T-cell (primary cell): ENCODE measurements around the gene PRX. TPM values are rescaled to one million over a fixed set of nuclear protein-coding genes. Genes with fewer than 3 reads are reported as not detected.
"Not testable (repeated sequence)": the region's sequence is repeated elsewhere in the genome, so short reads cannot be mapped to it uniquely, and the experiment has no call there.

Source experiments
- ATAC-seq, 4 experiments: fragments of 200-7000 bp in 3 of 4; fragments of 150-1000 bp in 1 of 4; cut with Tn5 transposase; replicated peaks in 1 of 4; 1 replicate in 3 of 4; 2 replicates in 1 of 4; pipeline ENCODE4 v1.10.0; 2021; ENCODE audit warnings: moderate library complexity in 3 of 4, mild to moderate bottlenecking in 2 of 4, moderate number of reproducible peaks in 1 of 4
- CTCF ChIA-PET, 2 donors: fragments of 300-600 bp; sonication (Branson Sonifier 250); formaldehyde crosslinking; loops; one replicate each; lab custom pipeline; 2022; ENCODE audit warnings: antibody characterized with exemption in 2 of 2; lab: Charles Lee
- POLR2A ChIA-PET, 2 donors: fragments of 300-600 bp; sonication (Branson Sonifier 250); formaldehyde crosslinking; loops; one replicate each; lab custom pipeline; 2022; ENCODE audit warnings: antibody characterized with exemption in 2 of 2; lab: Charles Lee
- DNase-seq, 35 experiments: peaks; one replicate each; pipeline versions ENCODE4 v3.0.0 to v3.0.0-alpha.2; 2013 to 2023
- H3K27ac ChIP-seq: one replicate; pipeline ENCODE4 v1.5.1; 2013; ENCODE audit warnings: low read length
- H3K27me3 ChIP-seq, 2 experiments: replicated peaks in 1 of 2; 1 replicate in 1 of 2; 2 replicates in 1 of 2; pipeline versions ENCODE4 v1.6.1 to v1.7.0; 2013; ENCODE audit warnings: low read length in 1 of 2, mixed read lengths in 1 of 2; ENCODE audit not compliant: control insufficient read depth in 2 of 2, insufficient read depth in 2 of 2; ENCODE audit errors: extremely low read depth in 1 of 2
- H3K36me3 ChIP-seq, 2 donors: 1 replicate in 1 of 2; 2 replicates in 1 of 2; pipeline versions ENCODE4 v1.6.1 to v1.7.0; 2013; ENCODE audit warnings: low read length in 1 of 2; ENCODE audit not compliant: control insufficient read depth in 2 of 2, insufficient read depth in 1 of 2; ENCODE audit errors: extremely low read depth in 1 of 2
- H3K4me1 ChIP-seq, 2 experiments: 1 replicate in 1 of 2; 2 replicates in 1 of 2; pipeline versions ENCODE4 v1.6.1 to v1.7.0; 2013; ENCODE audit warnings: low read length in 2 of 2, mixed read lengths in 1 of 2; ENCODE audit not compliant: insufficient read depth in 2 of 2, control insufficient read depth in 1 of 2; ENCODE audit errors: extremely low read depth in 1 of 2
- H3K4me3 ChIP-seq, 2 donors: 1 replicate in 1 of 2; 2 replicates in 1 of 2; pipeline versions ENCODE4 v1.5.1 to v1.7.0; 2013; ENCODE audit warnings: mild to moderate bottlenecking in 2 of 2, low read length in 1 of 2, moderate library complexity in 1 of 2; ENCODE audit not compliant: control insufficient read depth in 1 of 2; ENCODE audit errors: extremely low read depth in 1 of 2
- H3K9me3 ChIP-seq: 2 replicates; pipeline ENCODE4 v1.7.0; 2013
- H3K27ac Mint-ChIP-seq, 2 donors: one replicate each; pipeline ENCODE4 v1.8.0; 2020 to 2021; ENCODE audit warnings: mild to moderate bottlenecking in 2 of 2, mixed read lengths in 2 of 2
- H3K27me3 Mint-ChIP-seq, 2 donors: one replicate each; pipeline ENCODE4 v1.8.0; 2021 to 2022; ENCODE audit warnings: mixed read lengths in 2 of 2
- H3K36me3 Mint-ChIP-seq: one replicate; pipeline ENCODE4 v1.8.0; 2021; ENCODE audit warnings: mixed read lengths
- H3K4me1 Mint-ChIP-seq, 3 donors: one replicate each; pipeline ENCODE4 v1.8.0; 2020 to 2022; ENCODE audit warnings: mixed read lengths in 3 of 3, mild to moderate bottlenecking in 1 of 3
- H3K4me3 Mint-ChIP-seq, 3 donors: one replicate each; pipeline ENCODE4 v1.8.0; 2020 to 2022; ENCODE audit warnings: mild to moderate bottlenecking in 3 of 3, mixed read lengths in 3 of 3, moderate library complexity in 3 of 3
- H3K9me3 Mint-ChIP-seq, 3 donors: one replicate each; pipeline ENCODE4 v1.8.0; 2020 to 2022; ENCODE audit warnings: mixed read lengths in 3 of 3
- WGBS: methylation state at CpG from one replicate; pipeline ENCODE4 v1.1.5; 2013; ENCODE audit warnings: missing lambda C conversion rate; ENCODE audit not compliant: insufficient coverage; 5-methylcytosine and 5-hydroxymethylcytosine counted together
- total RNA-seq, 35 experiments: library from RNA in 6 of 35; stranded (reverse) in 6 of 35; fragments of 120-200 nt in 1 of 35; gene quantifications; one replicate each; pipeline versions ENCODE4 v1.2.1 to v1.2.4 and lab custom pipeline; 2013 to 2026

PRX gene
- total RNA-seq, 5 donors from 2014 or later (not counting 1 experiment from before 2014, with no cell fraction given), result 2.0 to 4.4 (median 2.8) TPM

DNA sequence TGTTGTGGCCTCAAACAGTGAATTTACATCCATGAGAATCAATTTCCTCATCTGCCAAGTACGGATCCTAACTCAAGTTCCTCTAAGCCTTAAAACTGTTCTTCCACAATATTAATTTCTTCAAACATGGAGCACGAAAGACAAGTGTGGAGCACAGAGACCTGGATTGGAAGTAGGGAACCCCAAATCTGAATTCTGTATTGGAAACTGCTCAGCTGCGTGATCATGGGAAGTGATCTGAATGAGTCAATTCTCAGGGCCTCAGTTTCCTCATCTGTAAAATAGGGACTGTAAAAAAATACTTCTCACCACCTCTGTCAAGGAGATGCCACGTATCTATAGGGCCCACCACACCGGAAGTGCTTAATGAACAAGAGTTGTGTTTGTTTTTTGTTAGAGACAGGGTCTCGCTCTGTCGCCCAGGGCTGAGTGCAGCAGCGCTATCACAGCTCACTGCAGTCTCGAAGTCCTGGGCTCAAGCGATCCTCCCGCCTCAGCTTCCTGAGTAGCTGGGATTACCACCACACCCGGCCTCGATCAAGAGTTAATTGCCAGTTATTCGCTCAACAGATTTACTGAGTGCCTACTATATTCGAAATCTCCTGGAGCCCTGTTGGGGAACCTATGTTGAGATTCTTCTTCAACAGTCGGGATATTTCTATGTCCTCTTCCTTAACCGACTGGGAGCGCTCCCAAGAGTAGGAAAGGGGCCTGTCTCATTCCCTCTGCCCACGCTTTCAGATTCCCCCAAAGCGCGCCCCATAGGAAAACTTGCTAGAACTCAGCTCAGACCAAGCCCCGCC is 29.4 kb upstream of the PRX start:
- H3K27me3 ChIP-seq, result no peaks in the 10 kb centered on the region
- H3K27ac ChIP-seq, result peak overlapping the region; percentile 39
- peak overlapping the region; percentile 97 to 99 for H3K27ac Mint-ChIP-seq
- H3K27me3 Mint-ChIP-seq, result no peaks in the 10 kb centered on the region
- no peak for ATAC-seq
- ChIA-PET CTCF (interaction anchor here in 1 of 2 donors (0.5 to 1.5 kb wide), 8 partner anchors 15 to 472 kb away, joined by 3 to 9 read pairs (median 4); partner anchors contain the start of genes BLVRB, PSMC4 and SERTAD1), POLR2A (interaction anchor here in 1 of 2 donors (0.9 to 1.9 kb wide), 4 partner anchors 16 to 501 kb away, joined by 3 to 10 read pairs (median 6); partner anchors contain the start of genes BLVRB, SERTAD1 and SPTBN4)
- peaks cover 18 to 21% (median 18%) of the 10 kb centered on the region in 3 donors for H3K4me1 Mint-ChIP-seq
- H3K9me3 Mint-ChIP-seq, result no peaks in the 10 kb centered on the region
- peaks cover 5 to 21% of the 10 kb centered on the region in 2 donors for H3K36me3 ChIP-seq
- H3K4me3 ChIP-seq, result peak overlapping the region; percentile 91 to 100
- WGBS, result 16% methylated on average over 12 of the region's 22 CpGs
- peak overlapping the region; percentile 98 to 100 (median 100) for H3K4me3 Mint-ChIP-seq
- H3K4me1 ChIP-seq, result peaks cover 6 to 18% of the 10 kb centered on the region in 2 experiments
- no peaks in the 10 kb centered on the region for H3K9me3 ChIP-seq
- peaks cover 7% of the 10 kb centered on the region for H3K36me3 Mint-ChIP-seq
- DNase-seq, result peak in 1 of 35 experiments; percentile 35

DNA sequence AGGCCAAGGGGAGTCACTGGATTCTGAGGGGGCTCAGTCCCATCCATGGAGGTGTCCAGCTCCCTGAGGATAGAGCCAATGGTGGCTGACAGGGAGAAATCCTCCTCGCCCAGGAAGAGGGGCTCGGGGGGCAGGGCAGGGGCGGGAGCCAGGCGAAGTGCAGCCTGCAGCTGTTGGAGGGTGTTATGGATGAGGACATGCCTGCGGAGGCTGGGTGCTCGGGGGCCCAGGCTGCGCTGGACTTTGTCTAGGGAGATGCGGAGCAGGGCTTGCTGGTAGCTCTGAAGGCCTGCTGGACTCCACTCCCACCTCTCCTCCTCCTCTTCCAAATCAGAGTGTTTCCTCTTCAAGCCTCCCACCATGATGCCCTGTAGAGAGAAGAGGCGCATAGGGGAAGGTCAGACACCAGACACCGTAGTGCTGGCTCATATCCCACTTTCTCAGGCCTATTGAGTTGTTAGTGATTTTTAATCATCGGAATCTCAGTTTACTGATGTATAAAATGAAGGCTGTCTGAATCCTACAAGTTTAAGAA is 28.6 kb upstream of the PRX start:
- Histone ChIP-seq H3K9me3 (no peaks in the 10 kb centered on the region), H3K27me3 (no peaks in the 10 kb centered on the region), H3K4me3 (no peak overlapping the region), H3K36me3 (peaks cover 5 to 21% of the 10 kb centered on the region in 2 donors), H3K4me1 (peaks cover 6 to 18% of the 10 kb centered on the region in 2 experiments), H3K27ac (no peak overlapping the region)
- Mint-ChIP-seq H3K36me3 (peaks cover 7% of the 10 kb centered on the region), H3K27me3 (no peaks in the 10 kb centered on the region), H3K4me1 (peaks cover 18 to 21% (median 18%) of the 10 kb centered on the region in 3 donors), H3K27ac (peak overlapping the region in 1 of 2 donors; percentile 99), H3K9me3 (no peaks in the 10 kb centered on the region), H3K4me3 (peak overlapping the region; percentile 98 to 100 (median 100))
- ChIA-PET CTCF (interaction anchor here in 1 of 2 donors (0.6 to 1.9 kb wide), 3 partner anchors 11 to 22 kb away, joined by 3 to 12 read pairs (median 4); no protein-coding TSS in a partner anchor), POLR2A (no interaction called here)
- WGBS, result 96% methylated on average over 4 of the region's 11 CpGs
- DNase-seq (no peak), ATAC-seq (no peak)

- Mint-ChIP-seq H3K4me3 (no peak overlapping the region), H3K36me3 (peaks cover 7% of the 10 kb centered on the region), H3K4me1 (peaks cover 19 to 30% (median 21%) of the 10 kb centered on the region in 3 donors), H3K9me3 (no peaks in the 10 kb centered on the region), H3K27ac (no peak overlapping the region), H3K27me3 (no peaks in the 10 kb centered on the region)
- POLR2A ChIA-PET, result no interaction called here
- ATAC-seq (no peak), DNase-seq (no peak)
- Histone ChIP-seq H3K4me1 (peaks cover 9 to 23% of the 10 kb centered on the region in 2 experiments), H3K27ac (no peak overlapping the region), H3K36me3 (peaks cover 5 to 21% of the 10 kb centered on the region in 2 donors), H3K4me3 (no peak overlapping the region), H3K9me3 (no peaks in the 10 kb centered on the region), H3K27me3 (peaks cover 0 to under 1% of the 10 kb centered on the region in 2 experiments)
- CTCF ChIA-PET, result interaction anchor here in 1 of 2 donors (0.7 kb wide), 1 partner anchor 97 kb away, joined by 4 read pairs; no protein-coding TSS in a partner anchor
- 100% methylated on average over 1 of the region's 3 CpGs for WGBS
Observed at GRCh38 chr19:40438284-40438683, 25.1 kb upstream of the PRX start.

- peaks cover 0 to 4% of the 10 kb centered on the region in 2 experiments for H3K27me3 ChIP-seq
- CTCF ChIA-PET, result no interaction called here
- H3K4me1 Mint-ChIP-seq, result peaks cover 7 to 21% (median 15%) of the 10 kb centered on the region in 3 donors
- H3K27ac Mint-ChIP-seq, result peak overlapping the region; percentile 97 to 99
- H3K36me3 ChIP-seq, result no peaks in the 10 kb centered on the region
- H3K4me3 Mint-ChIP-seq, result peak overlapping the region; percentile 87 to 95 (median 89)
- POLR2A ChIA-PET, result interaction anchor here in 1 of 2 donors (0.7 kb wide), 1 partner anchor 990 kb away, joined by 4 read pairs; no protein-coding TSS in a partner anchor
- peak; percentile 84 to 94 (median 89) for ATAC-seq
- peaks cover 3 to 13% of the 10 kb centered on the region in 2 experiments for H3K4me1 ChIP-seq
- no peaks in the 10 kb centered on the region for H3K27me3 Mint-ChIP-seq
- peak overlapping the region; percentile 50 to 52 for H3K4me3 ChIP-seq
- H3K9me3 Mint-ChIP-seq, result no peaks in the 10 kb centered on the region
- H3K36me3 Mint-ChIP-seq, result no peaks in the 10 kb centered on the region
- peak overlapping the region; percentile 77 for H3K27ac ChIP-seq
- DNase-seq, result peak in 32 of 35 experiments; percentile 22 to 63 (median 43)
- WGBS, result 7% methylated on average over 47 of the region's 50 CpGs
- no peaks in the 10 kb centered on the region for H3K9me3 ChIP-seq
Observed at GRCh38 chr19:40433391-40434216, 20.4 kb upstream of the PRX start.

GRCh38 chr19:40432760-40433159 is 19.6 kb upstream of the PRX start:
- 100% methylated on average over 1 of the region's 7 CpGs for WGBS
- H3K27me3 ChIP-seq, DNase-seq, H3K4me3 ChIP-seq, H3K27me3 Mint-ChIP-seq, H3K9me3 ChIP-seq, POLR2A ChIA-PET, H3K27ac ChIP-seq, H3K9me3 Mint-ChIP-seq, ATAC-seq, H3K36me3 Mint-ChIP-seq, H3K36me3 ChIP-seq: not testable (repeated sequence)
- H3K4me3 Mint-ChIP-seq, result peak overlapping the region; percentile 87 to 95 (median 89)
- H3K4me1 Mint-ChIP-seq, result peaks cover 7 to 21% (median 15%) of the 10 kb centered on the region in 3 donors
- CTCF ChIA-PET, result interaction anchor here in 1 of 2 donors (0.7 kb wide), 1 partner anchor 12 kb away, joined by 4 read pairs; no protein-coding TSS in a partner anchor
- peak overlapping the region; percentile 97 to 99 for H3K27ac Mint-ChIP-seq
- peaks cover 3 to 13% of the 10 kb centered on the region in 2 experiments for H3K4me1 ChIP-seq
